ENCODE measurements around the gene ITGAL. TPM values are rescaled to one million over a fixed set of nuclear protein-coding genes. Genes with fewer than 3 reads are reported as not detected.
A peak's percentile ranks its signal among the peaks of the same experiment; 100 is the strongest.

ITGAL gene
- total and polyA plus RNA-seq, 2 donors (not counting 1 experiment from before 2014, with no cell fraction given): 110 to 184 TPM

GRCh38 chr16:30571445-30572322, 99.1 kb downstream of the ITGAL start, which contains the start of gene ZNF688:
TSS of gene ZNF688 (minus strand) at chr16:30571714. CDS start at chr16:30571629, 85 bp downstream.
- ATAC-seq (ENCODE audit: low read depth) (peak; percentile 86), DNase-seq (peak; percentile 97)
- Mint-ChIP-seq H3K27me3 (no peaks in the 10 kb centered on the region), H3K4me1 (peaks cover 40% of the 10 kb centered on the region), H3K4me3 (peak within 1 kb of the TSS; percentile 91), H3K9me3 (ENCODE audit: insufficient read depth) (no peaks in the 10 kb centered on the region), H3K27ac (peak within 1 kb of the TSS; percentile 99)
- H2AFZ ChIP-seq (ENCODE audit: insufficient read depth, low read depth, low read length, poor library complexity, severe bottlenecking): peak within 1 kb of the TSS; percentile 96
- peak within 1 kb of the TSS; percentile 94 for H3K9ac ChIP-seq (ENCODE audit: low read length)
- H4K20me1 ChIP-seq (ENCODE audit: control insufficient read depth, insufficient read depth, low read length, poor library complexity, severe bottlenecking): no peaks in the 10 kb centered on the region
- H3K9me3 ChIP-seq (ENCODE audit: control extremely low read depth in 1 of 3, control insufficient read depth in 2 of 3, insufficient read depth in 1 of 3, low read length in 2 of 3): no peaks in the 10 kb centered on the region
- peaks cover 29 to 43% of the 10 kb centered on the region in 2 donors for H3K4me1 ChIP-seq (ENCODE audit: control insufficient read depth in 2 of 2, insufficient read depth in 2 of 2, low read length in 2 of 2)
- under 1% methylated on average over 62 of the region's 67 CpGs for WGBS (ENCODE audit: insufficient coverage)
- peak within 1 kb of the TSS; percentile 96 to 97 for H3K27ac ChIP-seq (ENCODE audit: low read length in 2 of 2)
- H3K4me3 ChIP-seq (ENCODE audit: control extremely low read depth in 1 of 5, extremely low read depth in 1 of 5, insufficient read depth in 1 of 5, low read depth in 2 of 5, low read length in 4 of 5): peak within 1 kb of the TSS; percentile 72 to 89 (median 86)
- CTCF ChIA-PET: interaction anchor here (0.8 to 2.8 kb wide), 9 partner anchors 10 to 177 kb away, joined by 3 to 21 read pairs (median 4); partner anchors contain the start of genes DCTPP1, PRR14, ZNF747 and ZNF764
- intact Hi-C loops (cut with micrococcal nuclease): loop anchor here (1.0 to 2.0 kb wide), 10 partner anchors 13 to 201 kb away; partner anchors contain the start of genes FBRS, TBC1D10B, ZNF689 and ZNF764
- H3K27me3 ChIP-seq (replicated peaks in 1 of 4; ENCODE audit: control extremely low read depth in 1 of 4, control insufficient read depth in 3 of 4, insufficient read depth in 4 of 4, low read length in 3 of 4): no peaks in the 10 kb centered on the region
- POLR2A ChIA-PET: interaction anchor here (0.5 to 3.0 kb wide), 19 partner anchors 12 to 376 kb away, joined by 3 to 81 read pairs (median 4); partner anchors contain the start of genes DCTPP1, FBRS, PRR14 and SEPHS2
- peak within 1 kb of the TSS; percentile 88 for H3K4me2 ChIP-seq (replicated peaks; ENCODE audit: low read depth, low read length, poor library complexity, severe bottlenecking)
- no peaks in the 10 kb centered on the region for H3K36me3 ChIP-seq (replicated peaks in 1 of 2; ENCODE audit: control extremely low read depth in 1 of 2, control insufficient read depth in 1 of 2, extremely low read depth in 1 of 2, insufficient read depth in 2 of 2, low read length in 1 of 2)
- H3K79me2 ChIP-seq (ENCODE audit: control insufficient read depth, insufficient read depth, low read length): peaks cover 6% of the 10 kb centered on the region
- no peak for TF ChIP-seq EZH2 (IDR thresholded peaks at IDR 0.05; ENCODE audit: borderline replicate concordance, insufficient read depth, low read depth, low read length, poor library complexity, severe bottlenecking)
- TF ChIP-seq, protein P1, sequence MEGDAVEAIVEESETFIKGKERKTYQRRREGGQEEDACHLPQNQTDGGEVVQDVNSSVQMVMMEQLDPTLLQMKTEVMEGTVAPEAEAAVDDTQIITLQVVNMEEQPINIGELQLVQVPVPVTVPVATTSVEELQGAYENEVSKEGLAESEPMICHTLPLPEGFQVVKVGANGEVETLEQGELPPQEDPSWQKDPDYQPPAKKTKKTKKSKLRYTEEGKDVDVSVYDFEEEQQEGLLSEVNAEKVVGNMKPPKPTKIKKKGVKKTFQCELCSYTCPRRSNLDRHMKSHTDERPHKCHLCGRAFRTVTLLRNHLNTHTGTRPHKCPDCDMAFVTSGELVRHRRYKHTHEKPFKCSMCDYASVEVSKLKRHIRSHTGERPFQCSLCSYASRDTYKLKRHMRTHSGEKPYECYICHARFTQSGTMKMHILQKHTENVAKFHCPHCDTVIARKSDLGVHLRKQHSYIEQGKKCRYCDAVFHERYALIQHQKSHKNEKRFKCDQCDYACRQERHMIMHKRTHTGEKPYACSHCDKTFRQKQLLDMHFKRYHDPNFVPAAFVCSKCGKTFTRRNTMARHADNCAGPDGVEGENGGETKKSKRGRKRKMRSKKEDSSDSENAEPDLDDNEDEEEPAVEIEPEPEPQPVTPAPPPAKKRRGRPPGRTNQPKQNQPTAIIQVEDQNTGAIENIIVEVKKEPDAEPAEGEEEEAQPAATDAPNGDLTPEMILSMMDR (IDR thresholded peaks at IDR 0.05): no peak

Small RNAs within 50 kb of the gene (small RNA-seq; reads per million reads assigned to genes)
- gene MIR4518 (ENCODE audit: insufficient read length, low read depth, low replicate concordance) (not detected), gene RF00019 (ENCODE audit: insufficient read length, low read depth, low replicate concordance) (not detected), gene RNU7-61P (ENCODE audit: insufficient read length, low read depth, low replicate concordance) (not detected)

Other genes with a start within 250 kb of the ITGAL start
- 59.6 and 75.5 TPM in 2 replicates for gene NPIPB13, start 224.3 kb upstream of the ITGAL start, total RNA-seq
- gene NPIPB13, start 224.3 kb upstream of the ITGAL start, polyA plus RNA-seq: 8.4 and 21.7 TPM in 2 replicates
- 80.1 and 82.0 TPM in 2 replicates for gene CD2BP2, start 117.4 kb upstream of the ITGAL start, total RNA-seq
- 26.1 and 28.1 TPM in 2 replicates for gene CD2BP2, start 117.4 kb upstream of the ITGAL start, polyA plus RNA-seq
- 53.0 and 58.0 TPM in 2 replicates for gene TBC1D10B, start 102.2 kb upstream of the ITGAL start, total RNA-seq
- 22.2 and 23.5 TPM in 2 replicates for gene TBC1D10B, start 102.2 kb upstream of the ITGAL start, polyA plus RNA-seq
- not detected in 2 replicates for gene MYL11, start 97.9 kb upstream of the ITGAL start, total RNA-seq
- 1.7 and 3.6 TPM in 2 replicates for gene MYL11, start 97.9 kb upstream of the ITGAL start, polyA plus RNA-seq
- 150 and 154 TPM in 2 replicates for gene SEPTIN1, start 90.2 kb upstream of the ITGAL start, total RNA-seq
- gene SEPTIN1, start 90.2 kb upstream of the ITGAL start, polyA plus RNA-seq: 270 and 302 TPM in 2 replicates
- 13.3 and 14.2 TPM in 2 replicates for gene ZNF48, start 77.3 kb upstream of the ITGAL start, total RNA-seq
- 4.0 and 8.4 TPM in 2 replicates for gene ZNF48, start 77.3 kb upstream of the ITGAL start, polyA plus RNA-seq
- 6.6 and 8.3 TPM in 2 replicates for gene ZNF771, start 65.1 kb upstream of the ITGAL start, total RNA-seq
- 3.7 and 4.1 TPM in 2 replicates for gene ZNF771, start 65.1 kb upstream of the ITGAL start, polyA plus RNA-seq
- gene DCTPP1, start 42.7 kb upstream of the ITGAL start, total RNA-seq: 25.0 and 28.9 TPM in 2 replicates
- 26.0 and 30.3 TPM in 2 replicates for gene DCTPP1, start 42.7 kb upstream of the ITGAL start, polyA plus RNA-seq
- 62.2 and 63.2 TPM in 2 replicates for gene SEPHS2, start 26.9 kb upstream of the ITGAL start, total RNA-seq
- 8.1 and 13.8 TPM in 2 replicates for gene SEPHS2, start 26.9 kb upstream of the ITGAL start, polyA plus RNA-seq
- 33.3 and 36.5 TPM in 2 replicates for gene ZNF768, start 53.8 kb downstream of the ITGAL start, total RNA-seq
- 16.8 and 24.8 TPM in 2 replicates for gene ZNF768, start 53.8 kb downstream of the ITGAL start, polyA plus RNA-seq
- 17.3 and 27.1 TPM in 2 replicates for gene ZNF747, start 62.1 kb downstream of the ITGAL start, total RNA-seq
- 7.3 and 9.7 TPM in 2 replicates for gene ZNF747, start 62.1 kb downstream of the ITGAL start, polyA plus RNA-seq
- gene ZNF764, start 85.6 kb downstream of the ITGAL start, total RNA-seq: 19.7 and 20.9 TPM in 2 replicates
- gene ZNF764, start 85.6 kb downstream of the ITGAL start, polyA plus RNA-seq: 11.0 and 12.6 TPM in 2 replicates
- gene ZNF688, start 99.0 kb downstream of the ITGAL start, total RNA-seq: 23.1 and 24.9 TPM in 2 replicates
- 15.9 and 20.6 TPM in 2 replicates for gene ZNF688, start 99.0 kb downstream of the ITGAL start, polyA plus RNA-seq
- gene ZNF785, start 113.0 kb downstream of the ITGAL start, total RNA-seq: 39.7 and 44.6 TPM in 2 replicates
- 9.6 and 12.2 TPM in 2 replicates for gene ZNF785, start 113.0 kb downstream of the ITGAL start, polyA plus RNA-seq
- gene ZNF689, start 137.6 kb downstream of the ITGAL start, total RNA-seq: 11.9 and 12.4 TPM in 2 replicates
- gene ZNF689, start 137.6 kb downstream of the ITGAL start, polyA plus RNA-seq: 8.1 and 9.6 TPM in 2 replicates
- 92.7 and 95.8 TPM in 2 replicates for gene PRR14, start 178.2 kb downstream of the ITGAL start, total RNA-seq
- gene PRR14, start 178.2 kb downstream of the ITGAL start, polyA plus RNA-seq: 62.4 and 63.5 TPM in 2 replicates
- gene FBRS, start 185.7 kb downstream of the ITGAL start, total RNA-seq: 191 and 194 TPM in 2 replicates
- 68.3 and 84.4 TPM in 2 replicates for gene FBRS, start 185.7 kb downstream of the ITGAL start, polyA plus RNA-seq
- 142 and 145 TPM in 2 replicates for gene SRCAP, start 226.4 kb downstream of the ITGAL start, total RNA-seq
- gene SRCAP, start 226.4 kb downstream of the ITGAL start, polyA plus RNA-seq: 20.9 and 21.4 TPM in 2 replicates

Data from B cell (primary cell).